ENCODE data around the gene TMEM63C.

DNA sequence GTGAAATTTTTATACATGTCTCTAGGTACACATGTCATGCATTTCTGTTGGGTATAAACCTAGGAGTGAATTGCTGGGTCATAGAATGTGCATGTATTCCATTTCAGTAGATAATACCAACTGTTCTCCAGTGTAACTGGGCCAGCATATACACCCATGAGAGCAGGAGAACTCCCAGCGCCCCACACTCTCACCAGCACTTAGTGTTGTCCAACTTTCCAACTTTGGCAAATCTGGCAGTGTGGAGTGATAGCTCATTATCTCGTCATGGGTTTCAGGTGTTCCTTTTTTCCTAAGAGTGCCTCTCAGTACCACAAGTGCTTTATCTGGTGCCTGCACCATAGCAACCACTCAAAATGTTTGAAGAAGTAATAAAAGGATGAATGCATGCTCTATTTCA, 49.3 kb downstream of the TMEM63C start:
- TF ChIP-seq, protein P1, sequence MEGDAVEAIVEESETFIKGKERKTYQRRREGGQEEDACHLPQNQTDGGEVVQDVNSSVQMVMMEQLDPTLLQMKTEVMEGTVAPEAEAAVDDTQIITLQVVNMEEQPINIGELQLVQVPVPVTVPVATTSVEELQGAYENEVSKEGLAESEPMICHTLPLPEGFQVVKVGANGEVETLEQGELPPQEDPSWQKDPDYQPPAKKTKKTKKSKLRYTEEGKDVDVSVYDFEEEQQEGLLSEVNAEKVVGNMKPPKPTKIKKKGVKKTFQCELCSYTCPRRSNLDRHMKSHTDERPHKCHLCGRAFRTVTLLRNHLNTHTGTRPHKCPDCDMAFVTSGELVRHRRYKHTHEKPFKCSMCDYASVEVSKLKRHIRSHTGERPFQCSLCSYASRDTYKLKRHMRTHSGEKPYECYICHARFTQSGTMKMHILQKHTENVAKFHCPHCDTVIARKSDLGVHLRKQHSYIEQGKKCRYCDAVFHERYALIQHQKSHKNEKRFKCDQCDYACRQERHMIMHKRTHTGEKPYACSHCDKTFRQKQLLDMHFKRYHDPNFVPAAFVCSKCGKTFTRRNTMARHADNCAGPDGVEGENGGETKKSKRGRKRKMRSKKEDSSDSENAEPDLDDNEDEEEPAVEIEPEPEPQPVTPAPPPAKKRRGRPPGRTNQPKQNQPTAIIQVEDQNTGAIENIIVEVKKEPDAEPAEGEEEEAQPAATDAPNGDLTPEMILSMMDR (IDR thresholded peaks at IDR 0.05): no peak
- no peak for TF ChIP-seq POLR2A (IDR thresholded peaks at IDR 0.05)
